Measurements from ENCODE around the gene KIF26B. TPM values are rescaled to one million over a fixed set of nuclear protein-coding genes. Genes with fewer than 3 reads are reported as not detected.
"Not testable (repeated sequence)": the region's sequence is repeated elsewhere in the genome, so short reads cannot be mapped to it uniquely, and the experiment has no call there.

KIF26B gene
- total RNA-seq, 1 donor from 2014 or later = 8.8 TPM

- no peak for DNase-seq (ENCODE audit: extremely low spot score, unreplicated experiment)
- Mint-ChIP-seq H3K4me3 (ENCODE audit: unreplicated experiment) (no peak overlapping the region), H3K36me3 (ENCODE audit: unreplicated experiment) (peaks cover 3% of the 10 kb centered on the region), H3K27me3 (ENCODE audit: unreplicated experiment) (peaks cover 9% of the 10 kb centered on the region), H3K4me1 (ENCODE audit: unreplicated experiment) (no peaks in the 10 kb centered on the region), H3K9me3 (ENCODE audit: unreplicated experiment) (no peaks in the 10 kb centered on the region), H3K27ac (ENCODE audit: unreplicated experiment) (no peak overlapping the region)
- TF ChIP-seq CTCF (IDR thresholded peaks at IDR 0.05) = no peak
These were observed 30.1 kb upstream of the KIF26B start for GRCh38 chr1:245124644-245125043.

GRCh38 chr1:245126530-245126929, 28.3 kb upstream of the KIF26B start:
- Mint-ChIP-seq H3K27me3 (ENCODE audit: unreplicated experiment) (peaks cover 15% of the 10 kb centered on the region), H3K27ac (ENCODE audit: unreplicated experiment) (no peak overlapping the region), H3K36me3 (ENCODE audit: unreplicated experiment) (peaks cover 3% of the 10 kb centered on the region), H3K9me3 (ENCODE audit: unreplicated experiment) (no peaks in the 10 kb centered on the region), H3K4me1 (ENCODE audit: unreplicated experiment) (no peaks in the 10 kb centered on the region), H3K4me3 (ENCODE audit: unreplicated experiment) (no peak overlapping the region)
- no peak for TF ChIP-seq CTCF (IDR thresholded peaks at IDR 0.05)
- DNase-seq (ENCODE audit: extremely low spot score, unreplicated experiment) = no peak

- H3K4me3 Mint-ChIP-seq (ENCODE audit: unreplicated experiment) = no peak overlapping the region
- H3K27me3 Mint-ChIP-seq (ENCODE audit: unreplicated experiment) = peaks cover 24% of the 10 kb centered on the region
- peaks cover 3% of the 10 kb centered on the region for H3K36me3 Mint-ChIP-seq (ENCODE audit: unreplicated experiment)
- H3K27ac Mint-ChIP-seq (ENCODE audit: unreplicated experiment) = no peak overlapping the region
- no peak for TF ChIP-seq CTCF (IDR thresholded peaks at IDR 0.05)
- H3K9me3 Mint-ChIP-seq (ENCODE audit: unreplicated experiment) = no peaks in the 10 kb centered on the region
- DNase-seq (ENCODE audit: extremely low spot score, unreplicated experiment) = no peak
- peaks cover 1% of the 10 kb centered on the region for H3K4me1 Mint-ChIP-seq (ENCODE audit: unreplicated experiment)
These were observed 26.2 kb upstream of the KIF26B start for GRCh38 chr1:245128381-245129101.

- no peak for DNase-seq (ENCODE audit: extremely low spot score, unreplicated experiment)
- Mint-ChIP-seq H3K27ac (ENCODE audit: unreplicated experiment) (no peak overlapping the region), H3K4me1 (ENCODE audit: unreplicated experiment) (peaks cover 1% of the 10 kb centered on the region), H3K36me3 (ENCODE audit: unreplicated experiment) (peaks cover 2% of the 10 kb centered on the region), H3K27me3 (ENCODE audit: unreplicated experiment) (peaks cover 24% of the 10 kb centered on the region), H3K4me3 (ENCODE audit: unreplicated experiment) (no peak overlapping the region), H3K9me3 (ENCODE audit: unreplicated experiment) (no peaks in the 10 kb centered on the region)
- TF ChIP-seq CTCF (IDR thresholded peaks at IDR 0.05) = no peak
These were observed 25.2 kb upstream of the KIF26B start for GRCh38 chr1:245129319-245130240.

GRCh38 chr1:245130281-245131025, 24.3 kb upstream of the KIF26B start:
- not testable (repeated sequence) for H3K27ac Mint-ChIP-seq (ENCODE audit: unreplicated experiment); H3K36me3 Mint-ChIP-seq (ENCODE audit: unreplicated experiment); H3K4me3 Mint-ChIP-seq (ENCODE audit: unreplicated experiment); H3K4me1 Mint-ChIP-seq (ENCODE audit: unreplicated experiment); H3K9me3 Mint-ChIP-seq (ENCODE audit: unreplicated experiment); DNase-seq (ENCODE audit: extremely low spot score, unreplicated experiment)
- H3K27me3 Mint-ChIP-seq (ENCODE audit: unreplicated experiment) = peaks cover 24% of the 10 kb centered on the region

Measured in osteocyte (in vitro differentiated cells).